ENCODE results near the gene WDR53.

The WDR53 gene

GRCh38 chr3:196546537-196546936 is 21.8 kb downstream of the WDR53 start:
- no peak overlapping the region for H3K4me2 ChIP-seq (ENCODE audit: low read length)
- no peak overlapping the region for H3K4me3 ChIP-seq (ENCODE audit: low read length)
- H3K9me3 ChIP-seq (ENCODE audit: control insufficient read depth, insufficient read depth, low read length), result peaks cover 18% of the 10 kb centered on the region
- TF ChIP-seq EZH2phosphoT487 (IDR thresholded peaks at IDR 0.05; ENCODE audit: borderline replicate concordance, low read length) (no peak), CTCF (IDR thresholded peaks at IDR 0.05; ENCODE audit: low read depth, low read length, poor library complexity, severe bottlenecking) (no peak)
- no peaks in the 10 kb centered on the region for H4K20me1 ChIP-seq (ENCODE audit: control insufficient read depth, insufficient read depth, low read depth, low read length)
- no peaks in the 10 kb centered on the region for H3K27me3 ChIP-seq (ENCODE audit: control insufficient read depth, low read length)
- no peak overlapping the region for H3K27ac ChIP-seq (ENCODE audit: low read depth, low read length)
- no peaks in the 10 kb centered on the region for H3F3A ChIP-seq (ENCODE audit: control insufficient read depth, insufficient read depth)
- no peaks in the 10 kb centered on the region for H3K9me2 ChIP-seq (replicated peaks; ENCODE audit: control insufficient read depth, low read length)
- H3K79me2 ChIP-seq (ENCODE audit: control insufficient read depth, low read length), result no peaks in the 10 kb centered on the region
- no peaks in the 10 kb centered on the region for H3K36me3 ChIP-seq (ENCODE audit: control insufficient read depth, low read length)
- no peaks in the 10 kb centered on the region for H3K4me1 ChIP-seq (ENCODE audit: control insufficient read depth, low read length)

DNA sequence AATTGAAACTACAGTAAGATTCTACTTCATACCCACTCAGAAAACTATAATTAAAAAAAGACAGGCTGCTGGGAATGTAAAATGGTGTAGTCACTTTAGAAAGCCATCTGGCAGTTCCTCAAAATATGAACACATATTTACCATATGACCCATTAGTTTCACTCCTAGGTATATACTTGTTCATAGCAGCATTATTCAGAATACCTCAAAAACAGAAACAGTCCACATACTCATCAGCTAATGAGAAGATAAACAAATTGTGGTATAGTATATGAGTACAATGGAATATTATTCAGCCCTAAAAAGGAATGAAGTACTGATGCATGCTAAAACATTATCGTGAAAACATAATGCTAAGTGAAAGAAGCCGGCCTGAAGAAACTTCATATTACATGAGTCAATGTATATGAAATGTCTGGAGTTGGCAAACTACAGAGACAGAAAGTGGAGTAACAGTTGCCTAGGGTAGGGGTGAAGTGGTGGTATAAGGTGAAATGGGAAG is 23.8 kb downstream of the WDR53 start:
- Histone ChIP-seq H3F3A (ENCODE audit: control insufficient read depth, insufficient read depth) (no peaks in the 10 kb centered on the region), H3K36me3 (ENCODE audit: control insufficient read depth, low read length) (no peaks in the 10 kb centered on the region), H3K27ac (ENCODE audit: low read depth, low read length) (no peak overlapping the region), H3K9me2 (replicated peaks; ENCODE audit: control insufficient read depth, low read length) (no peaks in the 10 kb centered on the region), H3K9me3 (ENCODE audit: control insufficient read depth, insufficient read depth, low read length) (peaks cover 7% of the 10 kb centered on the region), H3K4me3 (ENCODE audit: low read length) (no peak overlapping the region), H3K79me2 (ENCODE audit: control insufficient read depth, low read length) (no peaks in the 10 kb centered on the region), H4K20me1 (ENCODE audit: control insufficient read depth, insufficient read depth, low read depth, low read length) (no peaks in the 10 kb centered on the region), H3K4me2 (ENCODE audit: low read length) (no peak overlapping the region), H3K27me3 (ENCODE audit: control insufficient read depth, low read length) (no peaks in the 10 kb centered on the region), H3K4me1 (ENCODE audit: control insufficient read depth, low read length) (no peaks in the 10 kb centered on the region)
- TF ChIP-seq EZH2phosphoT487 (IDR thresholded peaks at IDR 0.05; ENCODE audit: borderline replicate concordance, low read length) (no peak), CTCF (IDR thresholded peaks at IDR 0.05; ENCODE audit: low read depth, low read length, poor library complexity, severe bottlenecking) (no peak)

DNA sequence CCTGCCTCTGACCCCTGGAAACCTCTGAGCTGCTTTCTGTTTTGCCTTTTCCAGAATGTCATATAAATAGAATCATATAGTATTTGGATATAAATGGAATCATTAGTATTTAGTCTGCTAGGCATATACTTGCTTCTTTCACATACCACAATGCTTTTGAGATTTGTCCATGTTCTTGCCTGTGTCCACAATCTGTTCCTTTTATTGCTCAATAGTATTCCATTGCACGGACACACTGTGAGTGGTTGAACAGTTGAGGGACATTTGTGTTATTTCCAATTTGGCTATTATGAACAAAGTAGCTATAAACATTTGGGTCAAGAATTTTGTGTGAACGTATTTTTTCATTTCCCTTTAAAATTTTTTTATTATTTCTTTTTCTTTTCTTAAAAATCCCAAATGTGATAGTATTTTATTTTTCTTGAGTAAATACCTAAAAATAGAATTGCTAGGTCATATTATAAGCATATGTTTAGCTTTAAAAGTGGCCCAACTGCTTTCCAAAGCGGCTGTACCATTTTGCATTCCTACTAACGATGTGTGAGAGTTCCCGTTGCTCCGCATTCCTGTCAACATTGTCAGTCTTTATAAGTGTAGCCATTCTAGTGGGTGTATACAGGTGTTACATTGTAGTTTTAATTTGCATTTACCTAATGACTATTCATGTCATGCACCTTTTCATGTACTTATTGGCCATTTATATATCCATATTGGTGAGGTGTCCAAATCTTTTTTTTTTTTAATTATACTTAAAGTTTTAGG is 26.5 kb downstream of the WDR53 start:
- Histone ChIP-seq H3F3A (ENCODE audit: control insufficient read depth, insufficient read depth) (no peaks in the 10 kb centered on the region), H3K9me3 (ENCODE audit: control insufficient read depth, insufficient read depth, low read length) (no peaks in the 10 kb centered on the region), H3K9me2 (replicated peaks; ENCODE audit: control insufficient read depth, low read length) (no peaks in the 10 kb centered on the region), H3K36me3 (ENCODE audit: control insufficient read depth, low read length) (no peaks in the 10 kb centered on the region), H3K27ac (ENCODE audit: low read depth, low read length) (no peak overlapping the region), H3K27me3 (ENCODE audit: control insufficient read depth, low read length) (no peaks in the 10 kb centered on the region), H3K4me2 (ENCODE audit: low read length) (no peak overlapping the region), H3K4me1 (ENCODE audit: control insufficient read depth, low read length) (no peaks in the 10 kb centered on the region), H3K4me3 (ENCODE audit: low read length) (no peak overlapping the region), H4K20me1 (ENCODE audit: control insufficient read depth, insufficient read depth, low read depth, low read length) (no peaks in the 10 kb centered on the region), H3K79me2 (ENCODE audit: control insufficient read depth, low read length) (no peaks in the 10 kb centered on the region)
- TF ChIP-seq EZH2phosphoT487 (IDR thresholded peaks at IDR 0.05; ENCODE audit: borderline replicate concordance, low read length) (no peak), CTCF (IDR thresholded peaks at IDR 0.05; ENCODE audit: low read depth, low read length, poor library complexity, severe bottlenecking) (no peak)
